ENCODE data around the gene ATP2B2. TPM values are rescaled to one million over a fixed set of nuclear protein-coding genes. Genes with fewer than 3 reads are reported as not detected.

The ATP2B2 gene
- total RNA-seq, 2 experiments from 2014 or later = 0.06 TPM; not detected in 1

DNA sequence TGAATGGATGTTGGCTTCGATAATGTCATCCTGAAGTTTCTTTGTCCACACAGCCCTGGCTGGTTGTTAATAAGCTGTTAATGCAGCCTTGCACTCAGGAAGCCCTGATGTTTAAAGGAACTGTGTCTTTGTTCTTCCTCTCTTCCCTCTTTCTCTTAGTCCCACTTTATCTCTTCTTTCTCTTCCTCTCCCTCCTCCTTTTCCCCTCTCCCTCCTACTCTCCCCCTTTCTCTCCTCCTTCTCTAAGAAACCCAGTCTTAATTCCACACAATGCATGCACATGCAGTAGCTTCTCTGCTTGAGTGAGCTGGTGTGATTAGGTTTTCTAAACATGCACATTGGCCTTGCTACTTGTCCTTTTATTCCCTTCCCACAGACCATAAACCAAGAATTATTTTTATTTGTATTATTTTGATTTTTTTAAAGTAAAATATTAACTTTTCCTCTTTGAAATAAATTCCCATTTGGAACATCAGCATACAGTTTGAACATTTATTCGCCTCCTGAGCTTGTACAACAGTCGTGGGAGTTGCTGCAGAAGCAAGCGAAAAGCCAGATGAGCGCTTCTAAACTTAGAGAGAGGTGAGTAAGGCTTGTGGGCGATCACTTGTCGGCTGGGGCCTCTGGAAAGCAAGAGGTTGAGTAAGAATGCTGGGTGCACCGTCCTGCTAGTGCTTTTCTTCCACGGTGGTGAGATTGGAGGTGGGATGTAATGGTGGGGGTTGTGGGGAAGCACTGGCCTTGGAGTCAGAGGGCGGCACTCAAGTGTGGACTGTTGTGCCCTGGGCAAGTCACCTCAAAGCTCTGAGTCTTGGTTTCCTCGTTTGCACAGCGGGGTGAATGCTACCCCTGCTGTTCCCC, 219.9 kb downstream of the ATP2B2 start:
- ChIA-PET CTCF (ENCODE audit: unreplicated experiment) (no interaction called here), POLR2A (interaction anchor here (0.9 to 1.0 kb wide), 2 partner anchors 9 to 10 kb away, joined by 3 read pairs; no protein-coding TSS in a partner anchor)
- no peak overlapping the region for H3K4me2 ChIP-seq (ENCODE audit: low read length)
- BruUV-seq (replicated peaks) = no TSS peak
- H3K27ac ChIP-seq (ENCODE audit: low read depth, low read length, poor library complexity, severe bottlenecking) = no peak overlapping the region
- H3K9me3 ChIP-seq (ENCODE audit: low read length) = no peaks in the 10 kb centered on the region
- no peaks in the 10 kb centered on the region for H3K4me1 ChIP-seq (ENCODE audit: insufficient read depth, low read length, poor library complexity, severe bottlenecking)
- no peak overlapping the region for H3K4me3 ChIP-seq (ENCODE audit: low read depth, low read length, poor library complexity, severe bottlenecking)
- DNase-seq (ENCODE audit: low spot score) = no peak
- H3K79me2 ChIP-seq (ENCODE audit: insufficient read depth, low read depth, low read length) = no peaks in the 10 kb centered on the region
- peaks cover 70% of the 10 kb centered on the region for H3K36me3 ChIP-seq (ENCODE audit: insufficient read depth, low read length)
- H4K20me1 ChIP-seq (ENCODE audit: insufficient read depth, low read length) = no peaks in the 10 kb centered on the region; the same call in 1 of the 2 replicates
- H2AFZ ChIP-seq (ENCODE audit: low read length) = no peak overlapping the region
- intact Hi-C loops (cut with micrococcal nuclease; ENCODE audit: unreplicated experiment) = no loop called here
- no peak for TF ChIP-seq EZH2phosphoT487 (IDR thresholded peaks at IDR 0.05; ENCODE audit: borderline replicate concordance, low read depth, low read length)
- TF ChIP-seq, protein P1, sequence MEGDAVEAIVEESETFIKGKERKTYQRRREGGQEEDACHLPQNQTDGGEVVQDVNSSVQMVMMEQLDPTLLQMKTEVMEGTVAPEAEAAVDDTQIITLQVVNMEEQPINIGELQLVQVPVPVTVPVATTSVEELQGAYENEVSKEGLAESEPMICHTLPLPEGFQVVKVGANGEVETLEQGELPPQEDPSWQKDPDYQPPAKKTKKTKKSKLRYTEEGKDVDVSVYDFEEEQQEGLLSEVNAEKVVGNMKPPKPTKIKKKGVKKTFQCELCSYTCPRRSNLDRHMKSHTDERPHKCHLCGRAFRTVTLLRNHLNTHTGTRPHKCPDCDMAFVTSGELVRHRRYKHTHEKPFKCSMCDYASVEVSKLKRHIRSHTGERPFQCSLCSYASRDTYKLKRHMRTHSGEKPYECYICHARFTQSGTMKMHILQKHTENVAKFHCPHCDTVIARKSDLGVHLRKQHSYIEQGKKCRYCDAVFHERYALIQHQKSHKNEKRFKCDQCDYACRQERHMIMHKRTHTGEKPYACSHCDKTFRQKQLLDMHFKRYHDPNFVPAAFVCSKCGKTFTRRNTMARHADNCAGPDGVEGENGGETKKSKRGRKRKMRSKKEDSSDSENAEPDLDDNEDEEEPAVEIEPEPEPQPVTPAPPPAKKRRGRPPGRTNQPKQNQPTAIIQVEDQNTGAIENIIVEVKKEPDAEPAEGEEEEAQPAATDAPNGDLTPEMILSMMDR (conservative IDR thresholded peaks at IDR 0.05; ENCODE audit: low read length) = no peak
- no peaks in the 10 kb centered on the region for H3K9me2 ChIP-seq (ENCODE audit: insufficient read depth, low read length)

DNA sequence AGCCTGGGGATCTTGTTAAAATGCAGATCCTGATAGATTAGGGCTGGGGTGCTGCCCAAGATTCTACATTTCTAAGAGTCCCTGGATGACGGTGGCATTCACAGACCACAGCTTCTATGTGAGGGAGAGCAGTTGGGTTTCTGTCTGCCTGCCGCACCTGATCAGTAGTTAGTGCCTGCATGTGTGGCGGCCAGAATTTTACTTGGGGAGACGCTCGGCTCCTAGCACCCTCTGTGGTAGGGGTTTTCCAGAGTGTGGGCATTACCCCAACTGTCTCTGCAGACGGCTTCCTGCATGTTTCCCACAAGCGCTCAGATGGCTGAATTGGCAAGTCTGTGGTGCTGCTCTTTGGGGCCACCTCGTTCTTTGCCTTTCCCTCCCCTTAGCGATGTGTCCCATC, 220.9 kb downstream of the ATP2B2 start:
- Histone ChIP-seq H3K4me3 (ENCODE audit: low read depth, low read length, poor library complexity, severe bottlenecking) (no peak overlapping the region), H3K4me2 (ENCODE audit: low read length) (no peak overlapping the region), H3K4me1 (ENCODE audit: insufficient read depth, low read length, poor library complexity, severe bottlenecking) (no peaks in the 10 kb centered on the region), H3K79me2 (ENCODE audit: insufficient read depth, low read depth, low read length) (no peaks in the 10 kb centered on the region), H3K36me3 (ENCODE audit: insufficient read depth, low read length) (peaks cover 80% of the 10 kb centered on the region), H3K27ac (ENCODE audit: low read depth, low read length, poor library complexity, severe bottlenecking) (no peak overlapping the region), H2AFZ (ENCODE audit: low read length) (no peak overlapping the region), H4K20me1 (ENCODE audit: insufficient read depth, low read length) (no peaks in the 10 kb centered on the region; the same call in 1 of the 2 replicates), H3K9me2 (ENCODE audit: insufficient read depth, low read length) (no peaks in the 10 kb centered on the region), H3K9me3 (ENCODE audit: low read length) (no peaks in the 10 kb centered on the region)
- no peak for DNase-seq (ENCODE audit: low spot score)
- ChIA-PET CTCF (ENCODE audit: unreplicated experiment) (no interaction called here), POLR2A (no interaction called here)
- BruUV-seq (replicated peaks) = no TSS peak
- intact Hi-C loops (cut with micrococcal nuclease; ENCODE audit: unreplicated experiment) = no loop called here
- no peak for TF ChIP-seq EZH2phosphoT487 (IDR thresholded peaks at IDR 0.05; ENCODE audit: borderline replicate concordance, low read depth, low read length)
- TF ChIP-seq, protein P1 (conservative IDR thresholded peaks at IDR 0.05; ENCODE audit: low read length) = no peak

DNA sequence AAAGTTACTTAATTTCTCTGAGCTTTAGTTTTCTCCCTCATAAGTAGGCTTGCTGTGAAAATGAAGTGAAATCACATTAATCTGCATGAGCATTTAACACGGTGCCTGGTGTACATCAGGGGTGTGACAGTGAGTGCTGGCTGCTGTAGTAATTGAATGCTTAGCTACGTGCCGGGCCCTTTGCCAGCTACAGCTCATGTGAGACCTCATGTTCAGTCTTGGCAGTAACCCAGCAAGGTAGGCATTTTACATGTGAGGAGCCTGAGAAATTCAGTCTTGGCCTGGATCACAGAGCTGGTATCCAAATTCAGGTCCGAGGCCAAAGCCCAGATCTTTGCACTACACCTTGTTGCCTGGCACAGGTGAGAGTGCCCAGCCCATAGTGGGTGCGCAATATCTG, 221.7 kb downstream of the ATP2B2 start:
- POLR2A ChIA-PET = interaction anchor here (0.5 to 1.1 kb wide), 3 partner anchors 22 to 57 kb away, joined by 3 to 6 read pairs (median 3); partner anchors contain the start of gene TATDN2
- Histone ChIP-seq H3K9me2 (ENCODE audit: insufficient read depth, low read length) (no peaks in the 10 kb centered on the region), H2AFZ (ENCODE audit: low read length) (no peak overlapping the region), H3K9me3 (ENCODE audit: low read length) (no peaks in the 10 kb centered on the region), H3K4me3 (ENCODE audit: low read depth, low read length, poor library complexity, severe bottlenecking) (no peak overlapping the region), H3K4me2 (ENCODE audit: low read length) (no peak overlapping the region), H3K27ac (ENCODE audit: low read depth, low read length, poor library complexity, severe bottlenecking) (no peak overlapping the region), H3K79me2 (ENCODE audit: insufficient read depth, low read depth, low read length) (no peaks in the 10 kb centered on the region), H3K4me1 (ENCODE audit: insufficient read depth, low read length, poor library complexity, severe bottlenecking) (no peaks in the 10 kb centered on the region), H3K36me3 (ENCODE audit: insufficient read depth, low read length) (peaks cover 84% of the 10 kb centered on the region), H4K20me1 (ENCODE audit: insufficient read depth, low read length) (no peaks in the 10 kb centered on the region; the same call in 1 of the 2 replicates)
- intact Hi-C loops (cut with micrococcal nuclease; ENCODE audit: unreplicated experiment) = no loop called here
- CTCF ChIA-PET (ENCODE audit: unreplicated experiment) = no interaction called here
- TF ChIP-seq, protein P1 (conservative IDR thresholded peaks at IDR 0.05; ENCODE audit: low read length) = no peak
- no peak for TF ChIP-seq EZH2phosphoT487 (IDR thresholded peaks at IDR 0.05; ENCODE audit: borderline replicate concordance, low read depth, low read length)
- no peak for DNase-seq (ENCODE audit: low spot score)
- BruUV-seq (replicated peaks) = no TSS peak
